HFFc6 (cell line): ENCODE measurements around the gene SLC22A17. TPM values are rescaled to one million over a fixed set of nuclear protein-coding genes. Genes with fewer than 3 reads are reported as not detected.
A peak's percentile ranks its signal among the peaks of the same experiment; 100 is the strongest.

Source experiments
- DNase-seq: peaks from one replicate; pipeline ENCODE4 v3.0.0-alpha.2; 2018
- H3K27ac Mint-ChIP-seq: 2 replicates; pipeline ENCODE4 v1.8.0; 2020; ENCODE audit warnings: mild to moderate bottlenecking, mixed read lengths
- H3K27me3 Mint-ChIP-seq: 2 replicates; pipeline ENCODE4 v1.8.0; 2021; ENCODE audit warnings: mild to moderate bottlenecking, moderate library complexity, mixed read lengths; ENCODE audit not compliant: insufficient read depth
- H3K36me3 Mint-ChIP-seq: 2 replicates; pipeline ENCODE4 v1.8.0; 2021; ENCODE audit warnings: low read depth, mixed read lengths
- H3K4me1 Mint-ChIP-seq: 2 replicates; pipeline ENCODE4 v1.8.0; 2020; ENCODE audit warnings: low read depth, mixed read lengths
- H3K4me3 Mint-ChIP-seq: 2 replicates; pipeline ENCODE4 v1.8.0; 2020; ENCODE audit warnings: mild to moderate bottlenecking, moderate library complexity, mixed read lengths
- H3K9me3 Mint-ChIP-seq: 2 replicates; pipeline ENCODE4 v1.8.0; 2020; ENCODE audit warnings: mild to moderate bottlenecking, mixed read lengths
- total RNA-seq, 6 experiments: library from RNA; stranded (reverse); fragmentation: NEBNext Ultra II Directional; extraction: Animal tissue kit (Norgen Biotek cat#: 25700); gene quantifications; 2 replicates in 1 of 6; 3 replicates in 5 of 6; pipeline ENCODE4 v1.2.3, GENCODE V29; 2021
- TF ChIP-seq, protein P1 (sequence below): fragments of 200-600 bp; sonication (generic); IDR thresholded peaks from 2 replicates; pipeline ENCODE4 v1.5.0; 2021; ENCODE audit warnings: antibody characterized with exemption, mild to moderate bottlenecking

Gene SLC22A17
- total RNA-seq, 6 experiments from 2014 or later = 11.7 to 15.6 (median 13.1) TPM

GRCh38 chr14:23301288-23301968, 51.3 kb downstream of the SLC22A17 start:
- TF ChIP-seq, protein P1, sequence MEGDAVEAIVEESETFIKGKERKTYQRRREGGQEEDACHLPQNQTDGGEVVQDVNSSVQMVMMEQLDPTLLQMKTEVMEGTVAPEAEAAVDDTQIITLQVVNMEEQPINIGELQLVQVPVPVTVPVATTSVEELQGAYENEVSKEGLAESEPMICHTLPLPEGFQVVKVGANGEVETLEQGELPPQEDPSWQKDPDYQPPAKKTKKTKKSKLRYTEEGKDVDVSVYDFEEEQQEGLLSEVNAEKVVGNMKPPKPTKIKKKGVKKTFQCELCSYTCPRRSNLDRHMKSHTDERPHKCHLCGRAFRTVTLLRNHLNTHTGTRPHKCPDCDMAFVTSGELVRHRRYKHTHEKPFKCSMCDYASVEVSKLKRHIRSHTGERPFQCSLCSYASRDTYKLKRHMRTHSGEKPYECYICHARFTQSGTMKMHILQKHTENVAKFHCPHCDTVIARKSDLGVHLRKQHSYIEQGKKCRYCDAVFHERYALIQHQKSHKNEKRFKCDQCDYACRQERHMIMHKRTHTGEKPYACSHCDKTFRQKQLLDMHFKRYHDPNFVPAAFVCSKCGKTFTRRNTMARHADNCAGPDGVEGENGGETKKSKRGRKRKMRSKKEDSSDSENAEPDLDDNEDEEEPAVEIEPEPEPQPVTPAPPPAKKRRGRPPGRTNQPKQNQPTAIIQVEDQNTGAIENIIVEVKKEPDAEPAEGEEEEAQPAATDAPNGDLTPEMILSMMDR = peak; percentile 84
- peak overlapping the region; percentile 98 for H3K27ac Mint-ChIP-seq
- H3K4me3 Mint-ChIP-seq = peak overlapping the region; percentile 99
- no peaks in the 10 kb centered on the region; the same call in 1 of the 2 replicates for H3K27me3 Mint-ChIP-seq
- no peaks in the 10 kb centered on the region for H3K9me3 Mint-ChIP-seq
- peak; percentile 97 for DNase-seq
- peaks cover 63% of the 10 kb centered on the region for H3K4me1 Mint-ChIP-seq
- no peaks in the 10 kb centered on the region for H3K36me3 Mint-ChIP-seq

GRCh38 chr14:23300687-23301223, 51.9 kb downstream of the SLC22A17 start:
- TF ChIP-seq, protein P1 = no peak
- Mint-ChIP-seq H3K9me3 (no peaks in the 10 kb centered on the region), H3K27me3 (no peaks in the 10 kb centered on the region), H3K36me3 (no peaks in the 10 kb centered on the region), H3K27ac (peak overlapping the region; percentile 98), H3K4me1 (peaks cover 56% of the 10 kb centered on the region), H3K4me3 (peak overlapping the region; percentile 93)
- DNase-seq = no peak

DNA sequence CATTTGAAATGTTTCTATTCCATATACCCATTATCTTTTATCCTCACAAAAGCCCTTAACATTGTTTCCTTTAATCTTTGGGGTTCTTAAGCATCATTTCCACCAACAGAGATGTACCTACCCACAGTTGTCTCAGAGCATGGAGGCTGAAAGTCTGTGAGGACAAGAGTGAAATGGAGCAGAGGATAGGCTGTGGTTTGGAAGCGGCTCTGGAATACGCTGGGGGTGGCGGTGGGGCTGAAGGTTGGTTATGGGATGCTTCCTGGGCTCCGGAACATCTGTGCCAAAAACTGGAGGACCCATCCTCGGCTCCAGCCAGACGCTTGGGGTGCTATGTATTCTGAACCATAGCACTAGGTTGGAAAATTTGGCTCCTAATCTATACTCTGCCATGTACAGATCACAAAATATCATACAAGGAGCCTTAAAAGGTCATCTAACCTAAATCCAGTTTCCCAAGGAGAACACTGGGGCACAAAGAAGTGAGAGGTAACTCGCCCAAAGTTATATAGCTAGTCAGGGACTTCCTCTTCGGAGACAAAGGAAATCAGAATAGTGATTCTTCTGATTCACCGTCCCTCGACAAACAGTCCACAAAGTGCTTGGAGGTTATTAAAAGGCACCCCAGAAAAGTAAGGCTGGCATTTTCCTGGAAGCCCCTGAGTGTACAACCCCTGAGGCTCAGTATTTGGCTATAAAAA, 52.6 kb downstream of the SLC22A17 start:
- Mint-ChIP-seq H3K27ac (peak overlapping the region; percentile 98), H3K27me3 (no peaks in the 10 kb centered on the region), H3K4me1 (peaks cover 58% of the 10 kb centered on the region), H3K9me3 (no peaks in the 10 kb centered on the region), H3K36me3 (no peaks in the 10 kb centered on the region), H3K4me3 (peak overlapping the region; percentile 93)
- no peak for DNase-seq
- TF ChIP-seq, protein P1 = peak; percentile 18

GRCh38 chr14:23299211-23299957, 53.3 kb downstream of the SLC22A17 start:
- H3K36me3 Mint-ChIP-seq = no peaks in the 10 kb centered on the region
- H3K9me3 Mint-ChIP-seq = no peaks in the 10 kb centered on the region
- peak overlapping the region; percentile 98 for H3K27ac Mint-ChIP-seq
- peak overlapping the region; percentile 93 for H3K4me3 Mint-ChIP-seq
- peaks cover 63% of the 10 kb centered on the region for H3K4me1 Mint-ChIP-seq
- peak; percentile 72 for DNase-seq
- peaks cover 4% of the 10 kb centered on the region; the same call in 1 of the 2 replicates for H3K27me3 Mint-ChIP-seq
- TF ChIP-seq, protein P1 = peak; percentile 70

DNA sequence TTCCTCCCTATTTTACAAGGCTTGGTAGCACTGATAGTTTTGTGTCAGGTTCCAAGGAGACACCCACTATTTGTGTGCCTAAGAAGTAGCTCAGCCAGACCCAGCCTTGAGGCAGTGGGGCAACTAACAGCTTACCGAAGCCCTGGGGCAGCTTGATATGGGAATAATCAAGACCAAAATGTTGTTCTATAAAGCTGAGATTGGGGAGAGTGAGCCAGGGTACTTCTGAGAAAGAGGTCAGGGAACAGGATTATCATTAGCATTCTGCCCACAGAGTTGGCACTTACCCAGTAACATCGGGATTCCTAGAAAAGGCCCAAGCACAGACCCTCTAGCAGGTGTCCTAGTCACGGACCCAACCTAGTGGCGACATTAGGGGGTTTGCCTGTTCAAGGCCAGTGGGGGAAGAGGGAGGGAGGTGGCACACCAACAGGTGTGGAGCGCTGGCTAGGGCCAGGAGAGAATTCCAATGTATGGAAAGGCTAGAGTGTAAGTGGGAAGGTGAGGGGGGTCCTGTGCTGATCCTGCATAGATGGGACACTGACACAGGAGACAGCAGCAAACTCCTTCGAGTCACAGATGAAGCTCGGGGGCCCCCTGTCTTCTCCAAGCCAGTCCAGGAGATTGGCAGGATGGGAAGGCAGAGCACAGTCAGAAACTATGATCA, 54.9 kb downstream of the SLC22A17 start:
- H3K36me3 Mint-ChIP-seq = no peaks in the 10 kb centered on the region
- DNase-seq = no peak
- peaks cover 5% of the 10 kb centered on the region; the same call in 1 of the 2 replicates for H3K27me3 Mint-ChIP-seq
- peaks cover 56% of the 10 kb centered on the region for H3K4me1 Mint-ChIP-seq
- H3K9me3 Mint-ChIP-seq = no peaks in the 10 kb centered on the region
- no peak overlapping the region; the same call in 1 of the 2 replicates for H3K4me3 Mint-ChIP-seq
- peak overlapping the region; percentile 98; the same call in 1 of the 2 replicates for H3K27ac Mint-ChIP-seq
- TF ChIP-seq, protein P1 = no peak
